T follicular helper cell (primary cell): ENCODE results near the gene PTPRA.
"Not testable (repeated sequence)": the region's sequence is repeated elsewhere in the genome, so short reads cannot be mapped to it uniquely, and the experiment has no call there.

Experiments used
- DNase-seq: peaks from one replicate; pipeline ENCODE4 v3.0.0-alpha.2; 2020; ENCODE audit warnings: low read depth

PTPRA gene

GRCh38 chr20:3000852-3001523 lies 127.7 kb downstream of the PTPRA start:
- no peak for DNase-seq

- no peak for DNase-seq
Observed at GRCh38 chr20:3003416-3003815, 130.1 kb downstream of the PTPRA start.

- no peak for DNase-seq
Observed at GRCh38 chr20:3010985-3011723, 137.9 kb downstream of the PTPRA start.

- DNase-seq: no peak
Observed at GRCh38 chr20:3011752-3012151, 138.5 kb downstream of the PTPRA start.

- no peak for DNase-seq
Observed at GRCh38 chr20:3013771-3014170, 140.5 kb downstream of the PTPRA start.

GRCh38 chr20:3014179-3014578 lies 140.9 kb downstream of the PTPRA start:
- no peak for DNase-seq

GRCh38 chr20:3014662-3015061 lies 141.4 kb downstream of the PTPRA start:
- no peak for DNase-seq

GRCh38 chr20:3015302-3015701 lies 142.0 kb downstream of the PTPRA start:
- not testable (repeated sequence) for DNase-seq

- no peak for DNase-seq
Observed at GRCh38 chr20:3021327-3021726, 148.0 kb downstream of the PTPRA start.

GRCh38 chr20:3021777-3022176 lies 148.5 kb downstream of the PTPRA start:
- no peak for DNase-seq

GRCh38 chr20:3022559-3023490 lies 149.5 kb downstream of the PTPRA start:
- not testable (repeated sequence) for DNase-seq

GRCh38 chr20:3027987-3028386 lies 154.7 kb downstream of the PTPRA start:
- DNase-seq: no peak

GRCh38 chr20:3031524-3032147 lies 158.4 kb downstream of the PTPRA start:
- no peak for DNase-seq

- DNase-seq: no peak
Observed at GRCh38 chr20:3032624-3033023, 159.3 kb downstream of the PTPRA start.

- no peak for DNase-seq
Observed at GRCh38 chr20:3037654-3038053, 164.4 kb downstream of the PTPRA start.

- no peak for DNase-seq
Observed at GRCh38 chr20:3038454-3038853, 165.2 kb downstream of the PTPRA start.

GRCh38 chr20:3039426-3039825 lies 166.1 kb downstream of the PTPRA start:
- DNase-seq: no peak

GRCh38 chr20:3040086-3040485 lies 166.8 kb downstream of the PTPRA start:
- DNase-seq: no peak

GRCh38 chr20:3041854-3042409 lies 168.7 kb downstream of the PTPRA start:
- no peak for DNase-seq

- DNase-seq: no peak
Observed at GRCh38 chr20:3042625-3043024, 169.3 kb downstream of the PTPRA start.

- DNase-seq: no peak
Observed at GRCh38 chr20:3043322-3043721, 170.0 kb downstream of the PTPRA start, which contains the start of gene GNRH2. Gene GNRH2 (plus strand): TSS chr20:3043622. CDS start chr20:3044415, 793 bp downstream.
